ENCODE measurements around the gene PEAK1. TPM values are rescaled to one million over a fixed set of nuclear protein-coding genes. Genes with fewer than 3 reads are reported as not detected.
A peak's percentile ranks its signal among the peaks of the same experiment; 100 is the strongest.

Gene PEAK1
- total RNA-seq, 1 experiment from 2014 or later, result 21.2 TPM

GRCh38 chr15:77285057-77285997 lies 134.6 kb downstream of the PEAK1 start:
- Mint-ChIP-seq H3K27me3 (ENCODE audit: low read depth) (no peaks in the 10 kb centered on the region), H3K27ac (peak overlapping the region in 2 of 3 experiments; percentile 62 to 74; a peak in 5 of 7 replicates), H3K9me3 (no peaks in the 10 kb centered on the region), H3K4me3 (no peak overlapping the region), H3K4me1 (peaks cover 25 to 27% of the 10 kb centered on the region in 2 experiments), H3K36me3 (ENCODE audit: insufficient read depth in 1 of 3, low read depth in 3 of 3) (peaks cover 0 to 8% (median 0%) of the 10 kb centered on the region in 3 experiments; a peak in 1 of 7 replicates)
- Histone ChIP-seq H4K8ac (replicated peaks; ENCODE audit: insufficient read length, low read depth, low read length) (no peak overlapping the region), H3K56ac (ENCODE audit: insufficient read length, low read depth, low read length) (no peak overlapping the region), H3K27ac (ENCODE audit: insufficient read length, low read depth, low read length) (no peak overlapping the region), H3K27me3 (ENCODE audit: insufficient read depth, low read length) (no peaks in the 10 kb centered on the region), H3K79me1 (ENCODE audit: insufficient read depth, low read depth, low read length, poor library complexity, severe bottlenecking) (no peaks in the 10 kb centered on the region), H2BK12ac (ENCODE audit: insufficient read length, low read depth, low read length) (no peak overlapping the region), H2BK5ac (ENCODE audit: insufficient read length, low read length) (no peak overlapping the region), H4K20me1 (ENCODE audit: control insufficient read depth, insufficient read depth, insufficient read length) (no peaks in the 10 kb centered on the region), H3K9ac (ENCODE audit: extremely low read depth, insufficient read length, low read length) (no peak overlapping the region), H2BK15ac (ENCODE audit: low read depth, low read length) (no peak overlapping the region), H3T11ph (ENCODE audit: low read length) (no peak overlapping the region), H3K18ac (ENCODE audit: insufficient read length, low read depth, low read length) (no peak overlapping the region), H3K4me2 (ENCODE audit: insufficient read depth, insufficient read length, low read length) (no peak overlapping the region), H2BK120ac (ENCODE audit: low read depth, low read length, poor library complexity, severe bottlenecking) (no peak overlapping the region), H2AFZ (ENCODE audit: low read length) (no peak overlapping the region), H2BK20ac (ENCODE audit: low read depth, low read length, poor library complexity, severe bottlenecking) (no peak overlapping the region), H3K23ac (ENCODE audit: insufficient read length, low read depth, low read length) (no peak overlapping the region), H3K4me1 (ENCODE audit: insufficient read depth, low read length) (no peaks in the 10 kb centered on the region), H3K4ac (ENCODE audit: low read depth, low read length) (no peak overlapping the region), H2AK5ac (ENCODE audit: insufficient read length, low read length) (no peak overlapping the region), H3K9me3 (ENCODE audit: control insufficient read depth, low read depth, low read length) (no peaks in the 10 kb centered on the region), H3K79me2 (ENCODE audit: insufficient read depth, low read length) (no peaks in the 10 kb centered on the region), H4K91ac (ENCODE audit: insufficient read length, low read depth, low read length) (no peak overlapping the region), H4K5ac (ENCODE audit: insufficient read length, low read depth, low read length) (no peak overlapping the region), H3K23me2 (ENCODE audit: insufficient read length, low read depth, low read length, poor library complexity, severe bottlenecking) (no peaks in the 10 kb centered on the region), H3K14ac (ENCODE audit: insufficient read depth, low read length) (no peak overlapping the region)
- no peak for TF ChIP-seq CTCF (conservative IDR thresholded peaks at IDR 0.05)
- WGBS (ENCODE audit: extremely low coverage, insufficient read length, low lambda C conversion rate), result no CpG with 5 or more reads among the region's 12 CpGs
- DNase-seq, result no peak

Data from H9 (cell line).